IMR-90 (cell line): Measurements from ENCODE around the gene SUPV3L1. TPM values are rescaled to one million over a fixed set of nuclear protein-coding genes. Genes with fewer than 3 reads are reported as not detected.

Experiments
- ATAC-seq: fragments of 200-7000 bp; cut with Tn5 transposase; 2 replicates; pipeline ENCODE4 v1.9.1; 2020; ENCODE audit warnings: low read depth, mild to moderate bottlenecking, moderate library complexity
- BruUV-seq: library from RNA; stranded (reverse); fragments of 400-500 nt; replicated peaks from 2 replicates; lab custom pipeline; 2021; lab: Mats Ljungman, UMichigan
- CTCF ChIA-PET: fragments of 300-600 bp; formaldehyde crosslinking; extraction: SDS; loops from one replicate; lab custom pipeline; 2021; ENCODE audit warnings: antibody characterized with exemption; lab: Yijun Ruan, JAX
- POLR2A ChIA-PET: fragments of 300-600 bp; sonication (Branson Sonifier 250); formaldehyde crosslinking; loops from one replicate; lab custom pipeline; 2022; ENCODE audit warnings: antibody characterized with exemption; ENCODE audit not compliant: unreplicated experiment; lab: Charles Lee
- DNase-seq: peaks from one replicate; pipeline ENCODE4 v3.0.0; 2013
- H2AFZ ChIP-seq: replicated peaks from 2 replicates; pipeline ENCODE3; 2013; ENCODE audit warnings: low read length, mild to moderate bottlenecking; ENCODE audit not compliant: poor library complexity
- H2AK5ac ChIP-seq: 2 replicates; pipeline ENCODE4 v1.6.1; 2013; ENCODE audit warnings: low read depth, low read length, inconsistent platforms
- H2AK9ac ChIP-seq: replicated peaks from 2 replicates; pipeline ENCODE3; 2013; ENCODE audit warnings: mild to moderate bottlenecking, low read depth, low read length, moderate library complexity; ENCODE audit not compliant: poor library complexity
- H2BK120ac ChIP-seq: 2 replicates; pipeline ENCODE4 v1.6.1; 2013; ENCODE audit warnings: low read depth, low read length, inconsistent platforms
- H2BK15ac ChIP-seq: 3 replicates; pipeline ENCODE4 v1.6.1; 2013; ENCODE audit warnings: low read depth, low read length, inconsistent platforms
- H2BK20ac ChIP-seq: 2 replicates; pipeline ENCODE4 v1.6.1; 2013; ENCODE audit warnings: low read depth, mild to moderate bottlenecking, inconsistent platforms, low read length, moderate library complexity
- H2BK5ac ChIP-seq: 2 replicates; pipeline ENCODE4 v1.6.1; 2013; ENCODE audit warnings: mild to moderate bottlenecking, low read depth, low read length, inconsistent platforms; ENCODE audit not compliant: poor library complexity, severe bottlenecking
- H3K14ac ChIP-seq: replicated peaks from 2 replicates; pipeline ENCODE4 v1.6.1; 2013; ENCODE audit warnings: low read depth, low read length, inconsistent platforms
- H3K18ac ChIP-seq: 2 replicates; pipeline ENCODE4 v1.6.1; 2013; ENCODE audit warnings: low read depth, low read length, control low read depth
- H3K23ac ChIP-seq: 2 replicates; pipeline ENCODE4 v1.6.1; 2013; ENCODE audit warnings: low read depth, low read length, inconsistent platforms
- H3K27ac ChIP-seq: 2 replicates; pipeline ENCODE4 v1.5.1; 2013; ENCODE audit warnings: mild to moderate bottlenecking, control low read depth, low read length; ENCODE audit not compliant: insufficient read depth
- H3K27me3 ChIP-seq: 2 replicates; pipeline ENCODE4 v1.6.1; 2013; ENCODE audit warnings: low read length; ENCODE audit not compliant: control insufficient read depth, insufficient read depth
- H3K36me3 ChIP-seq: 2 replicates; pipeline ENCODE4 v1.6.1; 2013; ENCODE audit warnings: low read length, mixed read lengths; ENCODE audit not compliant: control insufficient read depth, insufficient read depth
- H3K4ac ChIP-seq: 2 replicates; pipeline ENCODE4 v1.6.1; 2013; ENCODE audit warnings: low read depth, low read length, inconsistent platforms
- H3K4me1 ChIP-seq: 2 replicates; pipeline ENCODE4 v1.6.1; 2013; ENCODE audit warnings: low read length, mixed read lengths; ENCODE audit not compliant: control insufficient read depth, insufficient read depth
- H3K4me2 ChIP-seq: 2 replicates; pipeline ENCODE4 v1.6.1; 2013; ENCODE audit warnings: low read depth, mild to moderate bottlenecking, control low read depth, low read length, moderate library complexity
- H3K4me3 ChIP-seq: 2 replicates; pipeline ENCODE4 v1.5.1; 2013; ENCODE audit warnings: low read depth, mild to moderate bottlenecking, control low read depth, low read length, moderate library complexity; ENCODE audit not compliant: insufficient read depth
- H3K56ac ChIP-seq: 2 replicates; pipeline ENCODE4 v1.6.1; 2013; ENCODE audit warnings: low read length, inconsistent platforms; ENCODE audit not compliant: insufficient read depth; ENCODE audit errors: extremely low read depth
- H3K79me1 ChIP-seq, 2 experiments: 2 replicates each; pipeline ENCODE4 v1.6.1; 2013; ENCODE audit warnings: low read length in 2 of 2, inconsistent platforms in 1 of 2, low read depth in 1 of 2
- H3K9ac ChIP-seq: 2 replicates; pipeline ENCODE4 v1.6.1; 2013; ENCODE audit warnings: low read depth, low read length, control low read depth
- H3K9me1 ChIP-seq: 2 replicates; pipeline ENCODE4 v1.6.1; 2013; ENCODE audit warnings: low read length, inconsistent platforms; ENCODE audit not compliant: insufficient read depth
- H3K9me3 ChIP-seq: 2 replicates; pipeline ENCODE4 v1.6.1; 2013; ENCODE audit warnings: low read length; ENCODE audit not compliant: control insufficient read depth, insufficient read depth
- H4K20me1 ChIP-seq: 2 replicates; pipeline ENCODE4 v1.6.1; 2013; ENCODE audit warnings: low read length, inconsistent platforms; ENCODE audit not compliant: insufficient read depth
- H4K5ac ChIP-seq: 2 replicates; pipeline ENCODE4 v1.6.1; 2013; ENCODE audit warnings: mild to moderate bottlenecking, low read depth, low read length, control low read depth
- H4K8ac ChIP-seq, 2 experiments: 2 replicates each; pipeline ENCODE4 v1.6.1; 2013; ENCODE audit warnings: low read depth in 2 of 2, low read length in 2 of 2, control low read depth in 1 of 2, inconsistent platforms in 1 of 2
- H4K91ac ChIP-seq: 2 replicates; pipeline ENCODE4 v1.6.1; 2013; ENCODE audit warnings: low read depth, low read length, inconsistent platforms; ENCODE audit not compliant: insufficient read depth
- BHLHE40 ChIP-seq: fragments of 150-350 bp; IDR thresholded peaks from 2 replicates; pipeline ENCODE4 v1.6.1; 2016; ENCODE audit warnings: mild to moderate bottlenecking, low read depth, low read length
- CEBPB ChIP-seq: IDR thresholded peaks from 2 replicates; pipeline ENCODE4 v1.6.1; 2012; ENCODE audit warnings: low read depth, low read length, improper control_type of control experiment
- FOS ChIP-seq: fragments of 150-350 bp; IDR thresholded peaks from 2 replicates; pipeline ENCODE4 v1.6.1; 2016; ENCODE audit warnings: low read depth, low read length
- NFE2L2 ChIP-seq: fragments of 150-350 bp; IDR thresholded peaks from 2 replicates; pipeline ENCODE4 v1.6.1; 2016; ENCODE audit warnings: low read depth, mild to moderate bottlenecking, low read length
- WGBS, 2 experiments: methylation state at CpG; one replicate each; pipeline versions ENCODE4 v1.1.5 to v1.1.7; 2013; ENCODE audit warnings: missing lambda C conversion rate in 2 of 2; ENCODE audit not compliant: insufficient read length in 1 of 2; ENCODE audit errors: extremely low coverage in 2 of 2; 5-methylcytosine and 5-hydroxymethylcytosine counted together
- dilution Hi-C: fragments of 300-500 bp; cut with HindIII; formaldehyde crosslinking; loops from one replicate; pipeline ENCODE4 v1.14.3; 2018; ENCODE audit warnings: low sequenced_read_pairs; ENCODE audit not compliant: unreplicated experiment
- in situ Hi-C: fragments of 300-500 bp; cut with MboI; formaldehyde crosslinking; loops from 3 replicates; pipeline ENCODE4 v1.14.3; 2019; ENCODE audit warnings: low sequenced_read_pairs, inconsistent platforms, mixed read lengths
- intact Hi-C: fragments of 100-400 bp; cut with micrococcal nuclease; formaldehyde crosslinking; loops from 2 replicates; pipeline ENCODE4 v1.10.0; 2022
- polyA plus RNA-seq, 3 experiments: library from polyadenylated mRNA; depleted of rRNA; stranded (reverse); fragments of >200 nt; gene quantifications; 2 replicates each; pipeline ENCODE4 v1.2.3, GENCODE V29; 2012; ENCODE audit warnings: low replicate concordance in 1 of 3
- total RNA-seq: library from RNA; depleted of rRNA; stranded (reverse); fragments of >200 nt; gene quantifications from 2 replicates; pipeline ENCODE4 v1.2.3, GENCODE V29; 2012
- TF ChIP-seq, protein P1 (sequence below): fragments of 150-350 bp; IDR thresholded peaks from 2 replicates; pipeline ENCODE4 v1.6.1; 2016; ENCODE audit warnings: low read depth, mild to moderate bottlenecking, low read length, moderate library complexity, borderline replicate concordance

Gene SUPV3L1
- total and polyA plus RNA-seq, 2 of the 4 experiments (the other 2 are of a cell fraction), result 24.4 to 26.5 TPM

GRCh38 chr10:69217119-69217754, 37.2 kb downstream of the SUPV3L1 start:
- no peak overlapping the region for H2AFZ ChIP-seq
- CTCF ChIA-PET, result no interaction called here
- no peak overlapping the region for H3K18ac ChIP-seq
- H3K27ac ChIP-seq, result no peak overlapping the region
- intact Hi-C loops, result no loop called here
- no peaks in the 10 kb centered on the region for H3K79me1 ChIP-seq
- WGBS, 2 experiments, result no CpG with 5 or more reads among the region's 4 CpGs
- H3K27me3 ChIP-seq, result no peaks in the 10 kb centered on the region
- no peak overlapping the region for H3K56ac ChIP-seq
- no peak overlapping the region for H4K91ac ChIP-seq
- H2BK120ac ChIP-seq, result peak overlapping the region; percentile 82
- ATAC-seq, result peak; percentile 83
- no peak overlapping the region for H3K4me2 ChIP-seq
- H4K8ac ChIP-seq, result peak overlapping the region; percentile 16 to 21; a peak in 1 of 4 replicates
- H3K14ac ChIP-seq, result no peak overlapping the region; the same call in 1 of the 2 replicates
- H2BK15ac ChIP-seq, result no peak overlapping the region
- no peak overlapping the region for H2AK5ac ChIP-seq
- H3K4me1 ChIP-seq, result no peaks in the 10 kb centered on the region
- DNase-seq, result peak; percentile 80
- H2BK20ac ChIP-seq, result peak overlapping the region; percentile 72; the same call in 1 of the 2 replicates
- 0 out of 2 replicates have a peak, but pooled peaks cover 8% of the 10 kb centered on the region for H3K9me1 ChIP-seq
- H3K23ac ChIP-seq, result no peak overlapping the region
- H3K36me3 ChIP-seq, result no peaks in the 10 kb centered on the region
- H3K4me3 ChIP-seq, result no peak overlapping the region
- H4K5ac ChIP-seq, result no peak overlapping the region
- TF ChIP-seq, protein P1, sequence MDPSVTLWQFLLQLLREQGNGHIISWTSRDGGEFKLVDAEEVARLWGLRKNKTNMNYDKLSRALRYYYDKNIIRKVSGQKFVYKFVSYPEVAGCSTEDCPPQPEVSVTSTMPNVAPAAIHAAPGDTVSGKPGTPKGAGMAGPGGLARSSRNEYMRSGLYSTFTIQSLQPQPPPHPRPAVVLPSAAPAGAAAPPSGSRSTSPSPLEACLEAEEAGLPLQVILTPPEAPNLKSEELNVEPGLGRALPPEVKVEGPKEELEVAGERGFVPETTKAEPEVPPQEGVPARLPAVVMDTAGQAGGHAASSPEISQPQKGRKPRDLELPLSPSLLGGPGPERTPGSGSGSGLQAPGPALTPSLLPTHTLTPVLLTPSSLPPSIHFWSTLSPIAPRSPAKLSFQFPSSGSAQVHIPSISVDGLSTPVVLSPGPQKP, result no peak
- TF ChIP-seq CEBPB, result peak; percentile 97
- peak; percentile 17; the same call in 1 of the 2 replicates for TF ChIP-seq FOS
- TF ChIP-seq BHLHE40, result peak; percentile 84
- no peak for TF ChIP-seq NFE2L2
- dilution Hi-C loops, result no loop called here
- POLR2A ChIA-PET, result no interaction called here
- peak overlapping the region; percentile 42; the same call in 1 of the 2 replicates for H3K4ac ChIP-seq
- in situ Hi-C loops, result no loop called here
- H3K9ac ChIP-seq, result no peak overlapping the region
- no peak overlapping the region for H2AK9ac ChIP-seq
- no TSS peak for BruUV-seq
- no peaks in the 10 kb centered on the region for H4K20me1 ChIP-seq
- H3K9me3 ChIP-seq, result no peaks in the 10 kb centered on the region
- H2BK5ac ChIP-seq, result peak overlapping the region; percentile 2
